Hippocampal formation (tissue), 2 donors: ENCODE results near the gene PUM2.

Experiments
- DNase-seq, 2 donors: peaks; one replicate each; lab custom pipeline; 2025; lab: John Stamatoyannopoulos, UW

PUM2 gene

DNA sequence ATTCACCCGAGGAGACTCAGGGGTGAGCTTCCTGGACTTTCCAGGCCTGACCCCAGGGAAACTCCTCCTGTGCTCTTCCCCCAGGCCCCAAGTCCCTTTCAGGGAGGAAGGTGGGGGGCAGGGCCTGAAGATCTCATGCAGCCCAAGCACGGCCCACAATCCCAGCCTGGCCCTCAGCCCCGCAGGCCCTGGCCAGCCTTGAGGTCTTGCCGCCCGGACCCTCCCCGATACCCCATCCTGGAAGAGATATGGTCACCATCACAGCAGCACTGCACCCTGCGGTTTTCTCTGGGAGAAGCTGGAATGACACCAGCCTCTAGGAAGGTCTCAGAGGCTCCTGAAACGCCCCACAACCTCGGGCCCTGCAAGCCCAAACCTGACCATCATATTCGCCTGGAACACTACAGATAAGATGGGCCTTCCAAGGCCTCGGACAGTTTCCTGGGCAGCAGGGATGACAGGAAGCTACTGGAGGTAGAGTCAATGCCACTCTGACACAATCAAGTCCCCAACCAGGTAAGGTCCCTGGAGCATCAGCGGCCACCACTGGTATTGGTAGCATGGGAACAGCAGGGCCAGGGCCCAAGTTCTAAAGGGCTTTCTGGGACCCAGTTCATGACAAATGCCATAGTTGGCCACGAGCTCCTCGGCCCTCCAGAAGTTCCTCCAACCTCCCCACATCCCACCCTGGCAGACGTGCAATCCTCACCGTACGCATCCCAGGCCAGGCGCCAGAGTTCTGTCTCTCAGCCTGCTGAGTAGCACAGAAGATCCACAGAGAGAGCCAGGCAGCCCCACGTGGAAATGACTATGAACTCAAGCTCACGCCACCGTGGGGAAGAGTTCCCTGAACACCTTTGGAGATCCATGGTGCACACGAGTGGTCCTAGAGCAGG, 134.3 kb downstream of the PUM2 start:
- DNase-seq, result no peak

- no peak for DNase-seq
These were observed 135.2 kb downstream of the PUM2 start for GRCh38 chr2:20215183-20216040.

DNA sequence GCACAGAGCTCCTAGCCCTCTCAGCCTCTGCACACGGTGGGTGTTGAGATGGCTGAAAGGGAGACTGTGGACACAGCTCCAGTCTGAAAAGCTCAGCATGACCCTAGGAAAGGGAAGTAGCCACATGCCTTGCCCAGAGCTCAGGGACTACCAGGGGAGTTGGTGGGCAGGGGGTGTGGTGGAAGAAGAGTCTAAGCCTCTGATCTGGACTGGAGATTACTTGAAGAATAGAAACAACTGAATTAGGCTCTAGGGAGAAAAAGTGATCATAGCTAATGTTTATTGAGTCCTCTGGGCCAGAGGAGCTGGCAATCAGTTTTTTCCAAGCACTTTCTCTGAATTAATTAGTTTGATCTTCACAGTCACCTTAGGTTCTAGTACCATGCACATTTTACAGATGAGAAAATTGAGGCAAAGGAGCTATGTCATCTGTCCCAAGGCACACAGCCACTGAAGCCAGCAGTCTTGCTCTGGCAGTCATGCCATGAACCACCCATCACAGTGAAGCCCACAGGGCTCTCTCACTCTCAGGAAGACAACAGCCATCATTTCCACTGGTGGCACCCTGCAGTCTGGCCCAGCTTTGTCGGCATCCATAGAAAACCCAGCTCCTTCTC, 136.0 kb downstream of the PUM2 start:
- DNase-seq, result no peak

DNA sequence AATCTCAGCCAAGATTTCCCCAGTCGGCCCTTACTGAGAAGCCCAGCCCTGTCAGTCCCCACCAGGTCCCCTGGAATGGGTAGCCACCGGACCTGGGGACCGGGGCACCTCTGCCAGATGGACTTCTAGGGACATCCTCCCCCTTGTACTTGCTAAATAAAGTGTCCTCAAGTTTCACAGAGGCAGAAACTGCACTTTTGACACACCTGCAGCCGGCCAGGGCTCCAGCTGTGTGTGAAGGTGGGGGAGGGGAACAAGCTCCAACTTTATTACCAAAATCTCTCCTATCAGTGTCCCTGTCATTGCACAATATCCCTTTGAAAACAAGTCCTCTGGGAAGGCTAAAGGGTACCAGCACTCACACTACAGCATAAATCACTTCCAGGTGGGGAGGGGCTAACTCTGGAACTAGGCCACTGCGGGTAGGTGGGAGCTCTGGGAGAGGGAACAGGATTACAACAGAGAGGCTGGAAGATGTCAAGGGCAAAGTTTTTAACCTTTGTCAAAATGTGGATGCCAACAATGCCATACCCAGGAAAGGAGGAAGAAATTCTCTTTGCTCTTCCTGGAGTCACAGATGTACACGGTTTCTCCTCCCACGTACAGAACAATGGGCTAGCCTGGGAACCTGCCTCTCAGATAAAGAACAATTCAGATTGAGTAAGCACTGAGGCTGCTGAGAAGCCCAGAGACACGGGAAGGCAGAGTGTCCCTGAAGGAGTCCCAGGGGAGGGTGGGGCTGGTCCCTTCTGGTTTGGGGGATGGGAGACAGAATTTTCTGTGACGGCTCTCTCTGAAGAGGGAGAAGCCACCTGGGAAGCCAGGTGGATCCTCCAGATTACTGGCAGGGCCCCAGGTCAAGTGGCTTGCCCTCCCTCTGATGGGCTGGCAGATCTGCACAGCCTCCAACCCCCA, 136.7 kb downstream of the PUM2 start:
- DNase-seq, result no peak

GRCh38 chr2:20212871-20213503, 137.7 kb downstream of the PUM2 start:
- DNase-seq, result no peak

- no peak for DNase-seq
These were observed 138.2 kb downstream of the PUM2 start for GRCh38 chr2:20212459-20212870.

DNA sequence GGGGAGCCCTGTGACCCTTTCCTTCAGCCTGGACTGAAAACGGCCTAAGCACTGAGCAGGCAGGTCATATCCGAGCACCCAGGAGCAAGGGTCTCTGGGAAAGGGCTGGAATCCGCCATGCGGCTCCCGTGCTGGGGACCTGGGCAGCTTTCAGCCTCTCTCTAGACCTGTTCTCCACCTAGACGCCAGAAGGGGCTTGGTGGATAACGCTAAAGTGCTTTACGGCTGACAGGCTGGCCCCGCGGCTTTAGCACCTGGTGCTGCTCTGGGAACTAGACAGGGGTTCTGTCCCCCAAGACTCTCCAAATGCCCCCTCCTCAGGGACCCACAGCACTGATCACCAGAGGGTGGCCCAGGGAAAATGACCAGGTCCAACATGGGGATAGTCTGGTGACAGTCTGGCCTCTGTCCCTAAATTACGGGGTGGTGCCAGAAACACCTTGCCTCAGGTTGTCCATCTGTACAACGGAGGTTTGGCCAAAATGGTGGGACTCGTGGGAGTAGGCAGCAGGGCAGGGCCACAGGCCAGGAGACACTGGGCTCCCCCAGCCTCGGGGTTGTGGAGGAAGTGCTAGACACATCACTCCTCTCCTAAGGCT, 138.7 kb downstream of the PUM2 start:
- no peak for DNase-seq

GRCh38 chr2:20211420-20211819, 139.2 kb downstream of the PUM2 start:
- no peak for DNase-seq

DNA sequence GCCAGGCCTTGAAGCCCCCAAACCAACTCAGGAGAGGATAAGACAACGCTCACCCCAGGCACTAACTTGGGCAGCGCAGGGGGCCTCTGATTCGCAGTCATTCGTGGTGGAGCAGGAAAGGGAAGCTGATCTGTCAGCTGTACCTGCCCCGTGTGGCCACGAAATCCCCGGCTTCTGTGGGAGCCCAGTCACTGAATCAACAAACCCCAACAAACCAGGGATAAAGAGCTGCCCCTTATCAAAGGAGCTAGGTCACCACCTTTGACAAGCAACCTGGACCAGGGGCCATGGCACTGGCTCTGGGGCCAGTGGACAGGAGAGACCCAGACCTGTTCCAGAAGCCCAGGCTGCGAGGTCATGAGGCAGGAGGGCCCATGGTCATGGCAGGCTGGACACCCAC, 140.2 kb downstream of the PUM2 start:
- DNase-seq, result no peak

DNA sequence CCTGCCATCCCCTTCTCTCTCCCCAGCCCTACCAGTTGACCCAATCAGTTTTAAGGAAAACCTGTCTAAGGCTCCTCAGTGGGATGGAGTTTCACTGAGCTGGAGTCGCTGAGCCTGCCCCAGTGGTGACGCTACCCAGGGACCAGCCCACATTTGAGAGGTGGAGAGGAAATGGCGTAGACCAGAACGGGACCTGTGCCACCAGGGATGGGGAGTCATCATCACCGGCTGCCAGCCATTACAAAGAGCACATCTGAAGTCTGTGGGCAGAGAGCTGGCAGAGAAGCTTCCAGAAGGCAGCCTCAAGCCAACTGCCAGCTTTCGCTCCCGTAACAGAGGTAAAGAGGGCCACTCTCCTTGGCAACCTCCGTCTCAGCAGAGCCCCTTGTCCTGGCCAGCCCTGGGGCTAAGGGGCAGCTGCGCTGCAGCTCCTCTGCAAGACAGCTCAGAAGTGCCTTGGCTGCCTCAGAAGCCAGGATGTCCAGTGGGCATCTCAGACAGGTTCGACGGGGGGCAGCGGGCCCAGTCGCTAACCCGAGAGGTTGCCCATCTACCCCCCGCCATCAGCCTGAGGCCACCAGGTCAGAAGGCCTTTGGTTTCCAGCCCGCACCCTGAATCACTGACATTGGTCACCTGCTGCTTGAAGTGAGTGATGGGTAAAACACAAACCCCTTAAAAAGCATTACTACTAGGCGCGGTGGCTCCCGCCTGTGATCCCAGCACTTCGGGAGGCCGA, 141.1 kb downstream of the PUM2 start:
- no peak for DNase-seq

DNA sequence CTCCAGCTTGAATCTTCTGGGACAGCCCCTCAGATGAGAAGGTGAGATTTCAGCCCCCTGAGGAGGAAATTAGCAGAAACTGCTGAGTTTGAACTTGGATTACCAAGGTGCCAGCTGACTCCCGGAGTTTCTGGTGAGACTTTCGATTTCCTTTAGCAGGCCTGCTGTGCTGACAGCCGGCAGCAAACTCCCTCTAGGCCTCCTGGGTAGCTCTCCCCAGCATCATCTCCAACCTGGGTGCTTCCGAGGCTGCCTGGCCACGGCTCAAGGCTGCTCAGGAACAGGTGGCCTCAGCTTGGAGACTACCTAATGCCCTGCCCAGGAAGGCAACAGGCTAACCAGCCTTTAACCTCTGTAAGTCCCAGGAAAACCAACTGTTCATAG, 142.2 kb downstream of the PUM2 start:
- DNase-seq, result no peak

DNA sequence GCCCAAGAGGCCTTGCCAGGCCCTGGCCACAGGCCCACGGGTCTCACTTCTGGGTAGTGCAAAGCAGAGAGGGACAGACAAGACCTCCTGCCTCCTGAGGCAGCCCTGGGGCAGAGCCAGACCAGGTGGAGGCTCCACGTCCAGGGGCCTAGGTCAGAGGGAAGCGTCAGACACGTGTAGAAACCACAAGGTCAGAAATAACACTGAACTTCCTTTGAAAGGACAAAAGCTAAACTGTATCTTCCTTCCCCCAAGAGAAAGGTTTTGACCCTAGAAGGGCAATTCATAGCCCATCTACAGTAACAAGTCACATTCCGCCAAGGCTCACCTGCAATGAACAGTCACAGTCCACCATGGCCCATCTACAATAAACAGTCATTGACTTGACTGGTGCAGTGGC, 143.6 kb downstream of the PUM2 start:
- no peak for DNase-seq

DNA sequence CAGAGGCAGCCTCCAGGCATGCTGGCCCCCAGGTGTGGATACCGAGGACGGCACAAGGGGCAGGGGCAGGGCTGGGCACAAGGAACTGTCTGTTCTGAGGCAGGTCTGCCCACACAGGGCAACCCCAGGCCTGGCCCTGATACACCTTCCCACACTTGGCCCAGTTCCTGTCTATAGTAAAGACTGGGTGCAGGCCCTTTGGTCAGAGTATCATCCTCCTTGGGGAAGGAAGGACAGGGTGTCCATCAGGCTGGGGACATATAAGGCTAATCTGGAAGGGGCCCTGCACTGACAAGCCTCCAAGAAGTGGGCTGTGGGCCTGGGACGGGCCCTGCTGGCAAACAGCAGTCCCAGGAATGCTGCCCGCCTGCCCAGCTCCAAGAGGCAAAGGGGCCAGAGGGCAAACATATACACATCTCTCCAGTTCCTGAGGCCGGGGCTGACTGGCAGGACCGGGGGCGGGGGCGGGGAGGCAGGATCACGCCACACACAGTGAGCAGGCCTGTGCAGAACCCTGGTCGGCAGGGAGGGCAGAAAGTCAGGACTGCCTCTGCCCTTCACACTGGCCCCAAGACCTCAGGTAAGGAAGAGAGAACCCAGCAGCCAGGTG, 144.6 kb downstream of the PUM2 start:
- DNase-seq, result no peak

GRCh38 chr2:20205069-20205468, 145.6 kb downstream of the PUM2 start:
- DNase-seq, result no peak

DNA sequence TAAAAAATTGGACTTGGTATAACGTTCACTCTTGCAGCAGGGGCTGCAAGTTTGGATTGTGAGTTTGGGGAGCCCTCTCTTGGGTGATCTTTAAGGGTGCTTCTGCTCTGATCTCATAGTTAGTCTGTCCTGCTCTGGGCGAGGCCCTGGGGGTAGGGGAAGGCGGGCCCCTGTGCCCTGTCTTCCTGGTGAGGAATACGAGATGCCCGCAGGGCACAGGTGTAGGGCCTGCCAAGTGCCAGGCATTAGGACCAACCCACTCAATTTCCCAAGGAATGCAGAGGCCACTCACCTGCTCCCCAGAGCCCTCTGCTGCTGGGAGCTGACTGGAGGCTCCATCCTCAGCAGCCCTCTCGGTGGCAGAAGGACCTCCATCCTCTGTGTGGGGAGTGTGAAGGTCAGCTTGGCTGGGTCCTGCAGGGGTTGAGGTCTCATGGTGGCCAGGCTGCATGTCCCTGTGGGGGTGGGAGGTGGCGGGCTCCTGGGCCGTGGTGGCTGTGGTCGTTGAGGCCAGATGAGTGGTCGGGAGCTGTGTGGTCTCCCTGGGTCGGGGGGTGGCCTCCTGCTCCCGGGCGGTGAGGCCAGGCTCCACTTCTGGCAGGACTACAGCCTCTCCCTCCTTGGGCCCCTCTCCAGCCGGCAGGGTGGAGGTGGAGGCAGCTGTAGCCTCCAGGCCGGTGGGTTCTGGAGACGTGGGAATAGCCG, 147.0 kb downstream of the PUM2 start:
- no peak for DNase-seq

DNA sequence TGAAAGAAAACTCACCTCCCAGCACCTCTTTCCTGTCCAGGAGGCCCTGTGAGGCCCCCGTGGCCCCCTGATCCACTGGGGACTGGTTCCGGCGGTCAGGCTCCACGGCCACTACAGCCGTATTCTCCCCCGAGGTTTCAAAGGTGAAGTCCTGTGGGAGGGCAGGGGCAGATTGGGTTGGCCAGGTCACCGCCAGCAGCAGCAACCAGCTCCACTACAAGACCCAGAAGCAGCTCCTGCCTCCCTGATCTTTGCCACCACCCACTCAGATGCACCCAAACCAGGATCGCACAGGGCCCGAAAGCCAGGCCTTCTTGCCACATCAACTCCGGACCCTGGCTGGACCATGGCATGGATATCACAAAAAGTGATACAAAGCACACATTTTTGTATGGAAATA, 147.6 kb downstream of the PUM2 start:
- no peak for DNase-seq

DNA sequence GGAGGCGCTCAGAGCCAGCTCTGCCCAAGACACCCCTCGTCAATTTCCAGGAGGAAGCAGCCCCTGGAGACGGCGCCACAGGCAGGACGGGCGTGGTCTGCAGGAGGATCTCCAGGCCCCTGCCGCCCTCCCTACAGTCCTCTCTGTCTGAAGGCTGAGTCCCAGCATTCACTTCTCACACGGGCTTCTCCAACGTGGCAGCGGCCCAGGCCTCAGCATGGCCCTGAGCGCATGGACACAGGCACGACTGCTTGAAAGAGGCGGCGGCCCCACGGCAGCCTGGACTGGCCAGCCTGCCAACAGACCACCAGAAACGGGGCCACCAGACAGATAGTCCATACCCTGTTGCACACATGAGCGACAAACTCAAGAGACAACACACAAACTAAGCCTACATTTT, 149.0 kb downstream of the PUM2 start:
- no peak for DNase-seq

GRCh38 chr2:20200697-20201555, 149.7 kb downstream of the PUM2 start:
- no peak for DNase-seq
